Ascending aorta (tissue), 2 donors: ENCODE results near the gene CD24. TPM values are rescaled to one million over a fixed set of nuclear protein-coding genes. Genes with fewer than 3 reads are reported as not detected.
"Not testable (repeated sequence)": the region's sequence is repeated elsewhere in the genome, so short reads cannot be mapped to it uniquely, and the experiment has no call there.

Experiments
- DNase-seq, 2 donors: peaks; one replicate each; pipeline ENCODE4 v3.0.0-alpha.2; 2019; ENCODE audit warnings: low spot score in 2 of 2
- H3K27ac ChIP-seq, 2 donors: fragments of 200-600 bp; sonication (generic); one replicate each; pipeline ENCODE4 v1.5.1; 2016 to 2017; ENCODE audit warnings: mild to moderate bottlenecking in 1 of 2
- H3K27me3 ChIP-seq: fragments of 200-600 bp; sonication (generic); one replicate; pipeline ENCODE4 v1.5.1; 2017
- H3K36me3 ChIP-seq, 2 donors: fragments of 200-600 bp; sonication (generic); one replicate each; pipeline ENCODE4 v1.5.1; 2016
- H3K4me1 ChIP-seq, 2 donors: fragments of 200-600 bp; sonication (generic); one replicate each; pipeline ENCODE4 v1.5.1; 2016 to 2017; ENCODE audit warnings: mild to moderate bottlenecking in 1 of 2
- H3K4me3 ChIP-seq, 2 donors: fragments of 200-600 bp; sonication (generic); one replicate each; pipeline ENCODE4 v1.5.1; 2016 to 2017; ENCODE audit warnings: mild to moderate bottlenecking in 1 of 2
- H3K9me3 ChIP-seq, 2 donors: fragments of 200-600 bp; sonication (generic); one replicate each; pipeline ENCODE4 v1.5.1; 2016
- intact Hi-C: fragments of 100-400 bp; cut with DNase I; formaldehyde crosslinking; loops from one replicate; pipeline ENCODE4 v1.15.1; 2023
- total RNA-seq: library from RNA; depleted of rRNA; stranded (reverse); fragments of >200 nt; gene quantifications from one replicate; pipeline ENCODE4 v1.1.0, GENCODE V29; 2016
- TF ChIP-seq, protein P1 (sequence below), 3 experiments: fragments of 200-600 bp in 2 of 3; fragments of 450-650 bp in 1 of 3; sonication (generic) in 2 of 3; IDR thresholded peaks; one replicate each; pipeline ENCODE4 v1.5.1; 2016 to 2019; ENCODE audit warnings: antibody characterized with exemption in 3 of 3, mild to moderate bottlenecking in 1 of 3, moderate library complexity in 1 of 3

Gene CD24
- total RNA-seq, 1 donor from 2014 or later, result not detected

DNA sequence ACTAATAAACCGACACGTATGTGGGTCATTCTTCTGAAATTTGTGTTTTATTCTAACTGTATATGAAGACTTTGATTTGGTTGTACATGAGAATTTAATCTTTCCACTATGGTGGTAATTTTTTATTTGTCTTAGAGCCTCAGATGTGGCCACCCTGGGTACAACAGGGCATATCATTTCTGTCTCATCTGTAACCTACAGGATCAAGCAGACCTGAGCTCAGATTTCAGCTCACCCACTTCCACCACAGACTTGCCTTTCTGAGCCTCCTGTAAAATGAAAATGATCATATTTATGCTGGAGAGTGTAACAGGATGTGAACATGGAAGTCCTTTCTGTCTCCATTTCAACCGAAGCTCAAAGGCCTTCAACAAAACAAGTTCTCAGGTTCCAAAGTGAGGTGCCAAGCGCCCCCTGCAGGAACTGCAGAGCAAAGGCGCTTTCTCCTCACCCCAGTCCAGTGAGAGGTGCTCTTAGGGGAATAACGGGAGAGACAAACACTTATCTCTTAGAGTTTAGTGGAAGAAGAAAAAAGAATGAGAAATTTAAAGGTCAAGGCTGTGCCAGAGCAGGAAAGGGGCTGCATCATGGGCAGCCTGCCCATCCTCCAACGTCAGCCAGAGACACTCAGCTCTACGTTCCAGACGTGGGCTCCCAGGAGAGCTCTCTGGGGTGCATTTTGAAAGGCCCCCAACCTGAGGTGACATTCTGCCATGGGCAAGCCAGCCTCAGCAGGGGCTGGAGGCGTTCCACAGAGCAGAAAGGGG lies 23.0 kb upstream of the CD24 start:
- H3K9me3 ChIP-seq, result no peaks in the 10 kb centered on the region
- no peak for DNase-seq
- intact Hi-C loops, result no loop called here
- no peak overlapping the region for H3K4me3 ChIP-seq
- H3K36me3 ChIP-seq, result no peaks in the 10 kb centered on the region
- H3K27ac ChIP-seq, result no peak overlapping the region
- no peaks in the 10 kb centered on the region for H3K4me1 ChIP-seq
- TF ChIP-seq, protein P1, sequence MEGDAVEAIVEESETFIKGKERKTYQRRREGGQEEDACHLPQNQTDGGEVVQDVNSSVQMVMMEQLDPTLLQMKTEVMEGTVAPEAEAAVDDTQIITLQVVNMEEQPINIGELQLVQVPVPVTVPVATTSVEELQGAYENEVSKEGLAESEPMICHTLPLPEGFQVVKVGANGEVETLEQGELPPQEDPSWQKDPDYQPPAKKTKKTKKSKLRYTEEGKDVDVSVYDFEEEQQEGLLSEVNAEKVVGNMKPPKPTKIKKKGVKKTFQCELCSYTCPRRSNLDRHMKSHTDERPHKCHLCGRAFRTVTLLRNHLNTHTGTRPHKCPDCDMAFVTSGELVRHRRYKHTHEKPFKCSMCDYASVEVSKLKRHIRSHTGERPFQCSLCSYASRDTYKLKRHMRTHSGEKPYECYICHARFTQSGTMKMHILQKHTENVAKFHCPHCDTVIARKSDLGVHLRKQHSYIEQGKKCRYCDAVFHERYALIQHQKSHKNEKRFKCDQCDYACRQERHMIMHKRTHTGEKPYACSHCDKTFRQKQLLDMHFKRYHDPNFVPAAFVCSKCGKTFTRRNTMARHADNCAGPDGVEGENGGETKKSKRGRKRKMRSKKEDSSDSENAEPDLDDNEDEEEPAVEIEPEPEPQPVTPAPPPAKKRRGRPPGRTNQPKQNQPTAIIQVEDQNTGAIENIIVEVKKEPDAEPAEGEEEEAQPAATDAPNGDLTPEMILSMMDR (IDR thresholded peaks at IDR 0.05), result peak in 2 of 3 experiments; percentile 34 to 42
- H3K27me3 ChIP-seq, result no peaks in the 10 kb centered on the region

DNA sequence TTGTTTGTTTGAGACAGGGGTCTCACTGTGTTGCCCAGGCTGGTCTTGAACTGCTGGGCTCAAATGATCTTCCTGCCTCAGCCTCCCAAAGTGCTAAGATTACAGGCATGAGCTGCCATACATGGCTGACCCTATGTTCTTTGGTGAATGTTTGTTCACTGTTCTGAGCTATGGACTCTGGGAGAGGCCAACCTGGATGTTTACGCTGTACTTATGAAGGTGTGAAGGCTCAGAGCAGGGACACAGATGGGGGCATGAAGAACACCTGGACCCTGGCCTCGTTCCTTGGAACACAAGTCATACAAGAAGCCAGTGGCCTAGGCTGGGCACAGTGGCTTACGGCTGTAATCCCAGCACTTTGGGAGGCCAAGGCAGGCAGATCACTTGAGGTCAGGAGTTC lies 21.1 kb upstream of the CD24 start:
- TF ChIP-seq, protein P1 (IDR thresholded peaks at IDR 0.05), result no peak
- Histone ChIP-seq H3K27ac (no peak overlapping the region), H3K36me3 (no peaks in the 10 kb centered on the region), H3K9me3 (no peaks in the 10 kb centered on the region), H3K4me1 (no peaks in the 10 kb centered on the region), H3K4me3 (no peak overlapping the region), H3K27me3 (no peaks in the 10 kb centered on the region)
- DNase-seq, result no peak
- intact Hi-C loops, result no loop called here

DNA sequence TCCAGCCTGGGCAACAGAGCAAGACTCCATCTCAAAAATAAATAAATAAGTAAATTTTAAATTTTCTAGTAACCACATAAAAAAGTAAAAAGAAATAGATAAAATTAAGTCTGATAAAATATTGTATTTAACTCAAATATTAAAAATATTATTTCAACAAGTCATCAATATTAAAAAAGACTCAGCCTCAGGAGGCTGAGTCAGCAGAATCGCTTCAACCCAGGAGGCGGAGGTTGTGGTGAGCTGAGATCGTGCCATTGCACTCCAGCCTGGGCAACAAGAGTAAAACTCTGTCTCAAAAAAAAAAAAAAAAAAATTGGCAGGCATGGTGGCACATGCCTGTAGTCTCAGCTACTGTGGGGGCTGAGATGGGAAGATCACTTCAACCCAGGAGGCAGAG lies 15.2 kb upstream of the CD24 start:
- H3K27me3 ChIP-seq, intact Hi-C loops, H3K36me3 ChIP-seq, H3K9me3 ChIP-seq, H3K4me1 ChIP-seq, H3K4me3 ChIP-seq, DNase-seq, H3K27ac ChIP-seq: not testable (repeated sequence)

DNA sequence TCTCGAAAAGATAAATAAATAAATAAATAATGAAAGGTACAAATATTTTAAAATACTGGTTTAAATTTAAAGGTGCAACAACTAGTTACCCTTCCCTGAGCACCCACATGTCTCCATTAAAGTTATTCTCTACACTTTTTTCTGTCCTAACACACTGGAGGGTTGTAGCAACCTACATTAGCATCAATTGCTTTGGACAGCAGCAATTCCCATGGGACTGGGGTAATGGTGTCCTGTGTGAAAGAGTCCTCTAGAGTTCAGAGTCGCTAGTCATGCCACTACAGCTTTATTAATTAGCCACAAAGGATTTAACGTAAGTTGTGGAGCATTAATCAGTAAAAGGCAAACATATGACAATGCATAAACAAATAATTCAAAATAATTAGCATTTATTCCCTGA lies 14.1 kb upstream of the CD24 start:
- Histone ChIP-seq H3K4me1 (no peaks in the 10 kb centered on the region), H3K36me3 (no peaks in the 10 kb centered on the region), H3K4me3 (no peak overlapping the region), H3K27ac (no peak overlapping the region), H3K9me3 (no peaks in the 10 kb centered on the region), H3K27me3 (no peaks in the 10 kb centered on the region)
- DNase-seq, result no peak
- TF ChIP-seq, protein P1 (IDR thresholded peaks at IDR 0.05), result no peak
- intact Hi-C loops, result no loop called here

DNA sequence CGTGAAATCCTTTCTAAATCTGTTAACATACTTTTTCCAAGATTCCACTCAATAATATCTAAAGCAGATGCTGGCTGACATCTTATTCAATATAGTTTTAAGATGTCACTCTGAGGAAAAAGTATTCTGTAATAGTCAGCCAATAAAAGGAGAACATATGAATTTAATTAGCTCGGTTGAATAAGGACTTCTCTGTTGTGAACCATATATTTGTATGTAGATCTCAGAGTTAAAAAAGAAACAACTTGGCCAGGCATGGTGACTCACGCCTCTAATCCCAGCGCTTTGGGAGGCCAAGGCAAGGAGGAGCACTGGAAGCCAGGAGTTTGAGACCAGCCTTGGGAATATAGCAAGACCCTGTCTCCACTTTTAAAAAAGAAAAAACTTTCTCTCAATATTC lies 7.4 kb upstream of the CD24 start:
- H3K4me3 ChIP-seq, result no peak overlapping the region
- DNase-seq, result no peak
- TF ChIP-seq, protein P1 (IDR thresholded peaks at IDR 0.05), result no peak
- H3K27ac ChIP-seq, result no peak overlapping the region
- H3K4me1 ChIP-seq, result no peaks in the 10 kb centered on the region
- no peaks in the 10 kb centered on the region for H3K36me3 ChIP-seq
- no peaks in the 10 kb centered on the region for H3K27me3 ChIP-seq
- no peaks in the 10 kb centered on the region for H3K9me3 ChIP-seq
- intact Hi-C loops, result no loop called here

DNA sequence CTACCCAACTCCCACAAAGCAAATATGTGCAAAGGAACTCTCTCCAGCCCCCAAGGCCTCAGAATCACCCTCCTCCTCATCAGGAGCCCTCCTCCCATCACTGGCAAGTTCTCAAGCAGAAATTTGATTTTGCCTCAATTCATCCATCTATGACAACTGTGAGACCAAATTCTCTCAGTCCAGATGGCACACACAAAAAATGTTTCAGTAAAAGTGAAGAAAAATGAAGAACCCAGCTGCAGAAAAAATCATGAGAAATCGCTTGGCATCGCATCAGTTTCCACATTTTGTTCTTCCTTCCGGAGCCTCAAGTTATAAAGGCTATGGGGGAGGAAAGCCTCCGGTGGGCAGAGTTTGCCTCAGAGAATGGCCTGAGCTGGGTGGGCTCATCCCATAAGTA lies 6.4 kb upstream of the CD24 start:
- Histone ChIP-seq H3K4me1 (no peaks in the 10 kb centered on the region), H3K36me3 (no peaks in the 10 kb centered on the region), H3K4me3 (no peak overlapping the region), H3K27me3 (peaks cover 5% of the 10 kb centered on the region), H3K27ac (no peak overlapping the region), H3K9me3 (no peaks in the 10 kb centered on the region)
- DNase-seq, result no peak
- TF ChIP-seq, protein P1 (IDR thresholded peaks at IDR 0.05), result no peak
- intact Hi-C loops, result no loop called here
